Lower lobe of right lung (tissue), 2 donors: Measurements from ENCODE around the gene IMPDH2. TPM values are rescaled to one million over a fixed set of nuclear protein-coding genes. Genes with fewer than 3 reads are reported as not detected.
A peak's percentile ranks its signal among the peaks of the same experiment; 100 is the strongest.

ENCODE experiments used
- ATAC-seq, 2 donors: fragments of 200-7000 bp; cut with Tn5 transposase; one replicate each; pipeline ENCODE4 v1.9.1; 2020 to 2022; ENCODE audit warnings: mild to moderate bottlenecking in 2 of 2, moderate library complexity in 2 of 2
- DNase-seq: peaks from one replicate; pipeline ENCODE4 v3.0.0-alpha.2; 2020
- H3K27ac ChIP-seq: fragments of 200-600 bp; one replicate; pipeline ENCODE4 v1.8.0; 2022
- H3K27me3 ChIP-seq: fragments of 200-600 bp; one replicate; pipeline ENCODE4 v1.8.0; 2022; ENCODE audit warnings: low read depth
- H3K36me3 ChIP-seq: fragments of 200-600 bp; one replicate; pipeline ENCODE4 v1.8.0; 2022; ENCODE audit warnings: mild to moderate bottlenecking
- H3K4me1 ChIP-seq: fragments of 200-600 bp; one replicate; pipeline ENCODE4 v1.8.0; 2022
- H3K4me3 ChIP-seq: fragments of 200-600 bp; one replicate; pipeline ENCODE4 v1.8.0; 2022; ENCODE audit warnings: mild to moderate bottlenecking
- H3K9me3 ChIP-seq: fragments of 200-600 bp; one replicate; pipeline ENCODE4 v1.8.0; 2022
- intact Hi-C: fragments of 100-400 bp; cut with DNase I; formaldehyde crosslinking; loops from one replicate; pipeline ENCODE4 v1.11.0; 2022
- total RNA-seq: library from RNA; stranded (reverse); fragmentation: NEBNext Ultra II Directional; extraction: Animal tissue kit (Norgen Biotek cat#: 25700); gene quantifications from one replicate; pipeline ENCODE4 v1.2.1, GENCODE V29; 2021
- TF ChIP-seq, protein P1 (sequence below): fragments of 200-600 bp; IDR thresholded peaks from one replicate; pipeline ENCODE4 v1.8.0; 2022; ENCODE audit warnings: antibody characterized with exemption, mild to moderate bottlenecking
- donor health status: DM: no; HTN: yes; CAD: no; lungs with severe emphysema.

The IMPDH2 gene
- total RNA-seq, 1 donor from 2014 or later, result 112 TPM

- TF ChIP-seq, protein P1, sequence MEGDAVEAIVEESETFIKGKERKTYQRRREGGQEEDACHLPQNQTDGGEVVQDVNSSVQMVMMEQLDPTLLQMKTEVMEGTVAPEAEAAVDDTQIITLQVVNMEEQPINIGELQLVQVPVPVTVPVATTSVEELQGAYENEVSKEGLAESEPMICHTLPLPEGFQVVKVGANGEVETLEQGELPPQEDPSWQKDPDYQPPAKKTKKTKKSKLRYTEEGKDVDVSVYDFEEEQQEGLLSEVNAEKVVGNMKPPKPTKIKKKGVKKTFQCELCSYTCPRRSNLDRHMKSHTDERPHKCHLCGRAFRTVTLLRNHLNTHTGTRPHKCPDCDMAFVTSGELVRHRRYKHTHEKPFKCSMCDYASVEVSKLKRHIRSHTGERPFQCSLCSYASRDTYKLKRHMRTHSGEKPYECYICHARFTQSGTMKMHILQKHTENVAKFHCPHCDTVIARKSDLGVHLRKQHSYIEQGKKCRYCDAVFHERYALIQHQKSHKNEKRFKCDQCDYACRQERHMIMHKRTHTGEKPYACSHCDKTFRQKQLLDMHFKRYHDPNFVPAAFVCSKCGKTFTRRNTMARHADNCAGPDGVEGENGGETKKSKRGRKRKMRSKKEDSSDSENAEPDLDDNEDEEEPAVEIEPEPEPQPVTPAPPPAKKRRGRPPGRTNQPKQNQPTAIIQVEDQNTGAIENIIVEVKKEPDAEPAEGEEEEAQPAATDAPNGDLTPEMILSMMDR, result no peak
- DNase-seq (no peak), ATAC-seq (no peak)
- H3K27ac ChIP-seq, result no peak overlapping the region
- H3K27me3 ChIP-seq, result no peaks in the 10 kb centered on the region
- H3K36me3 ChIP-seq, result peaks cover 56% of the 10 kb centered on the region
- H3K4me3 ChIP-seq, result no peak overlapping the region
- intact Hi-C loops, result no loop called here
- H3K4me1 ChIP-seq, result peaks cover 30% of the 10 kb centered on the region
- no peaks in the 10 kb centered on the region for H3K9me3 ChIP-seq
These were observed 3.2 kb downstream of the IMPDH2 start for GRCh38 chr3:49025793-49026520.

- ATAC-seq (no peak), DNase-seq (no peak)
- no peaks in the 10 kb centered on the region for H3K9me3 ChIP-seq
- H3K36me3 ChIP-seq, result peaks cover 48% of the 10 kb centered on the region
- no peak overlapping the region for H3K27ac ChIP-seq
- H3K27me3 ChIP-seq, result no peaks in the 10 kb centered on the region
- H3K4me3 ChIP-seq, result no peak overlapping the region
- TF ChIP-seq, protein P1, result no peak
- peaks cover 34% of the 10 kb centered on the region for H3K4me1 ChIP-seq
- intact Hi-C loops, result no loop called here
These were observed 4.0 kb downstream of the IMPDH2 start for GRCh38 chr3:49025005-49025792.

DNA sequence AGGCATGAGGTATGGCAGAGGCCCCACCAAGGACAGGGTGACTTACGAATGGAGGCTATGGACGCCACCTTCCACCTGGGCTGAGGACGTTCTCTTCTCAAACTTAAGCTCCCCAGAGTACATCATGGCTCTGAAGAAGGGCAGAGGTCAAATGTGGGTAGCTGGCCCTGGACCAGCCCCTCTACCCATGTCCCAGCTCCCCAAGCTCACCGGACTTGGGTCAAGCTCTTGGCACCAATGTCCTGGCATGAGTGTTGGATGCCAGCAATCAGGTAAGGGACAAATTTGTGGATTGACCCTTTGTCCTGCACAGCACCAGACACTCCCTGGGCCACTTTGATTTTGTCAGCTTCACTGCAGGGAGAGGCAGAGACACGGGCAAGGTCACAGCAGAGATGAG, 4.7 kb downstream of the IMPDH2 start:
- Histone ChIP-seq H3K27me3 (no peaks in the 10 kb centered on the region), H3K36me3 (peaks cover 42% of the 10 kb centered on the region), H3K27ac (no peak overlapping the region), H3K9me3 (no peaks in the 10 kb centered on the region), H3K4me1 (peaks cover 41% of the 10 kb centered on the region), H3K4me3 (no peak overlapping the region)
- TF ChIP-seq, protein P1, result no peak
- intact Hi-C loops, result no loop called here
- DNase-seq, result no peak
- no peak for ATAC-seq

GRCh38 chr3:49023775-49024174, 5.4 kb downstream of the IMPDH2 start:
- Histone ChIP-seq H3K27me3 (no peaks in the 10 kb centered on the region), H3K4me1 (peaks cover 45% of the 10 kb centered on the region), H3K36me3 (peaks cover 42% of the 10 kb centered on the region), H3K27ac (no peak overlapping the region), H3K9me3 (no peaks in the 10 kb centered on the region), H3K4me3 (no peak overlapping the region)
- DNase-seq, result no peak
- ATAC-seq, result no peak
- intact Hi-C loops, result no loop called here
- TF ChIP-seq, protein P1, result no peak

DNA sequence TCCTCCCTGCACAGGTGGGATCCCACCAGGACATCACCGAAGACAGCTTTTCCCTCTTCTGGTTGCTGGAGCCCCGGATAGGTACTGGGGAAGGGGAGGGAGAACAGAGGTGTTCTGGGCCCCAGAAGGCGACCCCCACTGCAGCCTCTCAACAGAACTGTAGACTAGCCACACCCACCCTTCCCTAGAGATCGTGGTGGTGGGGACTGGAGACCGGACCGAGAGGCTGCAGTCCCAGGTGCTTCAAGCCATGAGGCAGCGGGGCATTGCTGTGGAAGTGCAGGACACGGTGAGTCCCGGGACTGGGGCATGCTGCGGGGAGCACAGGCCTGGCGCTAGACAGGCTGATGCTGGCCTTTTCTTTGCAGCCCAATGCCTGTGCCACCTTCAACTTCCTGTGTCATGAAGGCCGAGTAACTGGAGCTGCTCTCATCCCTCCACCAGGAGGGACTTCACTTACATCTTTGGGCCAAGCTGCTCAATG, 6.5 kb downstream of the IMPDH2 start:
- DNase-seq, result peak; percentile 51

More for the DNA sequence above, 6.5 kb downstream of the IMPDH2 start:
- intact Hi-C loops, result no loop called here
- Histone ChIP-seq H3K36me3 (peaks cover 42% of the 10 kb centered on the region), H3K4me1 (peaks cover 43% of the 10 kb centered on the region), H3K27me3 (no peaks in the 10 kb centered on the region), H3K27ac (peak overlapping the region; percentile 100), H3K4me3 (peak overlapping the region; percentile 93), H3K9me3 (no peaks in the 10 kb centered on the region)
- TF ChIP-seq, protein P1, result no peak
- no peak for ATAC-seq
